NCI-H524 (cell line): ENCODE data around the gene TRAPPC10.

Source experiments
- DNase-seq, 2 experiments: peaks; one replicate each; lab custom pipeline; 2025; lab: John Stamatoyannopoulos, UW

The TRAPPC10 gene

DNA sequence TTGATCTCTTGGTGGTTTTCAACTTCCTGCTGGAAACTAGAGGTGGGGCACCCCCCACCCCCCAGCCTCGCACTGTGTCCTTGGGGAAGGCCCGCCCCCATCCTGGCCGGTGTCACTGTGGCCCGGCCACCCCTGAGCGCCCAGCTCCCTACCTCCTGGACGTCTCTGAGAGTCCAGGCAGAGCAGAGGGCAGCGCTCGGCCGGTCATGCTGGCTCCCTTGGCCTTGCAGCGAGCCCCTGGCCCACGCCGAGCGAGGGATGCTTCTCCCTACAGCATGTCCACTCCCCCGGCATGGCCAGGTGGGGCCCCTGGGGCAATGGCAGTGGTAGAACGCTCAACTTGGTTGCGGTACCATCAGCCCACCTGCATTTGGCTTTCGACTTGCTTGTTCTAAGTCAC is 28.7 kb upstream of the TRAPPC10 start:
- DNase-seq: no peak

- no peak for DNase-seq
These were observed 28.2 kb upstream of the TRAPPC10 start for GRCh38 chr21:43983860-43984420.

DNA sequence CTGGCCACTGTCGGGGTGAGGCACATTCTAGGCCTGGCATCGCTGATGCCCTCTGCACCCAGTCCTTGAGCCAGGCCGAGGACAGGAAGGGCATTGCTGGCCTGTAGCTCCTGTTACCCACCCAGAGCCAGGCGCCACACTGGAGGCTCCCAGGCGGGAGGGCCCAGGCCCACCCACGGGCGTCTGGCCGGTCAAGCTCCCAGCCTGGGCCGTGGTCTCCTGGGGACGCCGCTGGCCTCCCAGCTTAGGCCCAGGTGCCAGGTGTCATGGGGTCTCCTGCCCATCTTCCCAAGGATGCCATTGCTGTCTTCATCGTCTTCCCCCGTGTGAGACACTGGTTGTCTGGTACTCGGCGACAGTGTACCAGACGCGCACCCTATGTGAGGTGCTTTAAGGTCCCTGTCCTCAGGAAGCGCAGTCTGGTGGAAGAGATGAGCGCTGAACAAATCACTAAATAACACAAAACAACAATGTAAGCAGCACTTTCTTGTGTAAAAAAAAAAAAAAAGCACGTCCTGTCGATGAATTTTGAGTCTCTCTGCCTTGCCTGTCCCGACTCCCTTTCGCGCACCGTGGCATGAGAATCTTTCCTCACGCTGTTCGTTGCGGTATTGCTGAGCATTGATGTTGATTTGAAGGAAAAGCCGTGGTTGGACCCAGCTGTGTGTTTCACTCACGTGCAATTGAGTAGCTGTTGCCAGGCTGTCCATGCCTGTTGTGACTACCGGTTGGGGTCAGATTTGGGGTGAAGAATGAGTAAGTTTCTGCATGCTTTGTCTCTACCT is 27.0 kb upstream of the TRAPPC10 start:
- DNase-seq: no peak

GRCh38 chr21:43985690-43986251 is 26.3 kb upstream of the TRAPPC10 start:
- no peak for DNase-seq

- no peak for DNase-seq
These were observed 25.3 kb upstream of the TRAPPC10 start for GRCh38 chr21:43986544-43987451.

DNA sequence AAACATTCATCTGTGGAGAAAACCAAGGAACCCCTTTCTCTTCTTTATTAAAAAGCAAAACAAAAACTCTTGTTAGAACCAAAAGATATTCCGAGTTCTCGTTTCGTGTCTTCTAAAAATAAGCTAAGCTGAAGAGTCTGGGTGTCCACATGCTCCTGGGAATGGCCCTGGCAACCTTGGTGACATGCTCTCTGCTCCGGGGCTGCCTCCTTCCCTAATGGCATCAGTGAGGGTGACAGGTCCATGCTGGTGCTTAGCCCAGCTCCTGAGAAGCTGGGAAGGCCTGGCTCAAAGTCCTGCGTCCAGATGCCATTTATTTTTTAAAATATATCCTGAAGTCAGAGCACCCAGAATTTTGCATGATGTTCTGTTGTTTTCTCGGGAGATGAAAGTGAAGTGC is 24.6 kb upstream of the TRAPPC10 start:
- no peak for DNase-seq

GRCh38 chr21:43988016-43988415 is 24.1 kb upstream of the TRAPPC10 start:
- DNase-seq: no peak

DNA sequence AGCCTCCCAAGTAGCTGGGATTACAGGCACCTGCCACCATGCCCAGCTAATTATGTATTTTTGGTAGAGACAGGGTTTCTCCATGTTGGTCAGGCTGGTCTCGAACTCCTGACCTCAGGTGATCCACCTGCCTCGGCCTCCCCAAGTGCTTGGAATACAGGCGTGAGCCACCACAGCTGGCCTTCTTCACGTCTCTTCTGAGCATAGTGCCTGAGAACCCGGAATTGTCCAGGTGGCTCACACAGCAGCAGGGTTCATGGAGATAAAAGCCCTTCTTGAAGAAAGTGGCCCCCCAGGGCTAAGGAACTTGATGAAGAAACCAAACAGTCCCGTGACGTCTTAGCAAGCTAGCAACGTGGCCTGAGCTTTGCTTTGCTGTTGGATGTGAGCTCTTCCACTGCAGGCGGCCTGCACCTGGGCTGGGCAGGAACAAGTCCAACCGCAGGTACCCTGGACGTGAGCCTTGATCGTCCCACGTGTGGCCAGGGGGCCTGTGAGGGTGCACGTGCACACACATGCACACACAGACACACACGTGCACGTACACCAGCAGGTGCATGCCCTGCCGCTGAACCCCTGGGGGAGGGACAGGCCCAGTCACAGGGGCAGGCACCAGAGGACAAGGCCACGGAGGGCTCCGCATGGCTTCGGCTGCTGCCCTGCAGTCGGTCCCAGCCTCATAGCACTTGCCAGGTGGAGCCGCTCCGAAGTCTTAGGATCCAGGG is 23.4 kb upstream of the TRAPPC10 start:
- no peak for DNase-seq

GRCh38 chr21:43989401-43989800 is 22.7 kb upstream of the TRAPPC10 start:
- DNase-seq: no peak

DNA sequence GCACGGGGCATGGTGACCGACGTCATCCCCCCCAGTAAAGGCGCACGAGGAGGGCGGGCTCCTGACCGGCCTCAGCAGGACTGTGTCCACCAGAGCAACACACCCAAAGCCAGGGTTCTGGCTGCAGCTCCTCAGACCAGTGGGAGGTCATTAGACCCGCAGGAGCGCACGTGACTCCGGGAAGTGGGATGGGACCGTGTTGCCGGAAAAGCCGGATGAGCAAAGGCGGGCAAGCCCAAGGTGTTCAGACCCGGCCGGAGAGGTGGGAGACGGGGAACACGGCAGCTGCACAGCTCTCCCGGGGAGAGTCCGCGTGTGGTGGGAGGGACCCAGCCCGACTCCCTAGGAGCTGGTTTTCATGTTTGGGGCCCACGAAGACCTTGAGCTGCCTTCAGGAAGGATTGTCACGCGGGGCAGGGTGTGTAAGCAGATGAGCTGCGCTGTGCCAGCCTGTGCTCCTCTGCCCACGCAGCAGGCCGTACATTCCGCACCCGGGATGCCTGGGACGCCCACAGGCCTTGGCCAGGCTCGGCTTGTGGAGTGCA is 20.6 kb upstream of the TRAPPC10 start:
- DNase-seq: no peak

GRCh38 chr21:43992121-43992520 is 20.0 kb upstream of the TRAPPC10 start:
- DNase-seq: no peak

DNA sequence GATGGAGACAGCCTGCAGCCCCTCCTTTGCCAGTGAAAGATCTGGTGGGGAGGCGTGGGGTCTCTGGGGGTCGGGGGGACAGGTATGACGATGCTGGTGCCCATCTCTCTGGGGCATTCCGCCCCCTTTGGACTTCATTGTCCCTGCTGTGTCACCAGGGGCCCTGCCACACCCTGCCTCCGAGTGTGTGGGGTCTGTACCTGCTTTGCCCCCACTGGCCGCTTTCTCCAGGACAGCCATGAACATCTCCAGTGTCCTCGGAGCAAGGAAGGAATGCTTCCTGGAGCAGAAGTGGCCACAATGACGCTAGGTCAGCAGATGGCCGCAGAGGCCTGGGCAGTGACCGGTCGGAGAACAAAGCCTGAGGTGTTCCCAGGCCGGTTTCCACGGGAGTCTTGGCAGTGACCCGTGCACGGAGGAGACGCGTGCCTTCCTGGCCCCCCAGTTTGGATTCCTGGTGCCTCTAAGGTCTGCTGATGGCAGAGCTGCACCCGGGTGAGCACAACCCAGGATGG is 18.6 kb upstream of the TRAPPC10 start:
- no peak for DNase-seq

DNA sequence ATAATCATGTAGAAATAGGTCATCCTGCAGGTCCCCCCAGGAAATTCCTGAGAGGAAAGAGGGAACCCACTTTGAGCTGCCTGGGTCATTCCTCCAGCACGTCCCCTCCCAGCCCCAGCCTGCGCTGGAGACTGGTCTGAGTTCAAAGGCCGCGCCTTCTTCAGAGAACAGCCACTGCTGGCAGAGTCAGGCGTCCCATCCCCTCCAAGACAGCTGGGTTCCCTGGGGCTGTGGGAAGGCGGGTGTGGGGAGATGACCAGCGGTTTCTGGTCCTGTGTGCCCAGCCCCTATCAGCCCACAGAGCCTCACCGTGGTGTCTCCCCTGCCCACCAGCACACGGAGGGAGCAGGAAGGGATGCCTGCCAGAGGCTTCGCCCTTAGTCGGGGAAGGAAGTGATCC is 18.0 kb upstream of the TRAPPC10 start:
- DNase-seq: no peak

- no peak for DNase-seq
These were observed 17.5 kb upstream of the TRAPPC10 start for GRCh38 chr21:43994646-43995045.

- no peak for DNase-seq
These were observed 16.5 kb upstream of the TRAPPC10 start for GRCh38 chr21:43995521-43996105.

DNA sequence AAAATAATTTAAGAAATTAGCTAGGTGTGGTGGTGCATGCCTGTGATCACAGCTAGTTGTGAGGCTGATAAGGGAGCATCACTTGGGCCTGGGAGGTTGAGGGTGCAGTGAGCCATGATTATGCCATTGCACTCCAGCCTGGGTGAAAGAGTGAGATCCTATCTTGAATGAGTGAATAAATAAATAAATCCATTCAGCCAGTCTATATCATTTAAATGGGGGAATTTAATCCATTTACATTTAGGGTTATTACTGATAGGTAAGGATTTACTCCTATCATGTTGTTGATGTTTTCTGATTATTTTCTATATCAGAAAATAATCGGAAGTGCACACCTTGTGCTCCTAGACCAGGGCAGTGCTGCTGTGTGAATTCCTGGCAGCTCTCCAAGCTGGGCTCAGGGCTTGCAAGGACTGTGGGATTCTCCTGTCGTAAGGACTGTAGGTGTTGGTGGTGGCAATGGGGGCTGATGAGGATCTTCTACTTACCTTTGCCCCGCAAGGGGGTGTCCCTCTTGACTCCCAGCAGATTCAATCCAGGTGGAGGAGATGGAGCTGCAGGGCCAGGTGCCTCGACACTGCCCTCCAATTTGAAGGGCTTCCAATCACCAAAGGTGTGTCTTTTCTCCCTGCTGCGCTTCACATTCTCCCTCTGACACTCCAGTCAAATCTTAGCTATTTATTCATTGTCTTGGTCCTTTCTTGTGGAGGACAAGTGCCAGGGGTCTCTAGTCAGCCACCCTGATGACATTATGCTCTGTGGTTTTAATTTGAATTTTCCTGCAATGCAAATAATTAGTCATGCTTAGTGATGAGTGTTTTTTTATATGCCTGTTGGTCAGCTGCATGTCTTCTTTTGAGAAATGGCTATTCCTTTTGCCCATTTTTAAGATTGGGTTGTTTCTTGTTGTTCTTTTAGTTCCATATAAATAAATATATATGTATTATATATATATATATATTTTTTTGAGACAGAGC is 14.1 kb upstream of the TRAPPC10 start:
- no peak for DNase-seq

GRCh38 chr21:44000360-44000759 is 11.7 kb upstream of the TRAPPC10 start:
- no peak for DNase-seq

- DNase-seq: no peak
These were observed 9.6 kb upstream of the TRAPPC10 start for GRCh38 chr21:44002511-44002910.

GRCh38 chr21:44003307-44003966 is 8.7 kb upstream of the TRAPPC10 start:
- DNase-seq: no peak
